HG02973 (cell line): ENCODE measurements around the gene TCOF1.
A peak's percentile ranks its signal among the peaks of the same experiment; 100 is the strongest.
"Not testable (repeated sequence)": the region's sequence is repeated elsewhere in the genome, so short reads cannot be mapped to it uniquely, and the experiment has no call there.

Experiments used
- ATAC-seq: cut with Tn5 transposase; IDR thresholded peaks from one replicate; pipeline ENCODE4 v1.9.1; 2021; ENCODE audit warnings: moderate library complexity; ENCODE audit not compliant: unreplicated experiment

TCOF1 gene

DNA sequence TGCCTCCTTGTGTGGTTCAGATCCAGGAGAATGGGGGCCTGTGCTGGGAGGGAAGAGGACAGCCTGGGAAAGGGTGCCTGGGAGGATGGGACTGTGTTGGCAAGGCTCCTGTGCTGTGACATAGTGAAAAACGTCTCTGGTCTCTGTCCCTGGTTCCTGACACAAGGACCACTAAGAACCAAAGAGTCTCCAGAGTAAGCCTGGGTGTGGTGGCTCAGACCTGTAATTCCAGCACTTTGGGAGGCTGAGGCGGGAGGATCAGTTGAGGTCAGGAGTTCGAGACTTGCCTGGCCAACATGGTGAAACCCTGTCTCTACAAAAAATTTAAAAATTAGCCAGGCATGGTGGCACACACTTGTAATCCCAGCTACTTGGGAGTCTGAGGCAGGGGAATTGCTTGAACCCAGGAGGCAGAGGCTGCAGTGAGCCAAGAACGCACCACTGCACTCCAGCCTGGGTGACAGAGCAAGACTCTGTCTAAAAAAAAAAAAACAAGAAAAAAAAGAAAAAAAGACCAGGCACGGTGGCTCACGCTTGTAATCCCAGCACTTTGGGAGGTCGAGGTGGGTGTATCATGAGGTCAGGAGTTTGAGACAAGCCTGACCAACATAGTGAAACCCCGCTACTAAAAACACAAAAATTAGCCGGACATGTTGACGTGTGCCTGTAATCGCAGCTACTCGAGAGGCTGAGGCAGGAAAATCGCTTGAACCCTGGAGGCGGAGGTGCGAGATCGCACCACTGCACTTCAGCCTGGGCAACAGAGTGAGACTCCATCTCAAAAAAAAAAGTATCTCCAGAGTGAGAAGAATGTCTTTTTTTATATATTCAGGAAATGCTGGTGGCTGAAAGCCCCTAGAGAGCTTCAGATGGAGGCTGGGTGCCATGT is 56.6 kb downstream of the TCOF1 start:
- not testable (repeated sequence) for ATAC-seq

DNA sequence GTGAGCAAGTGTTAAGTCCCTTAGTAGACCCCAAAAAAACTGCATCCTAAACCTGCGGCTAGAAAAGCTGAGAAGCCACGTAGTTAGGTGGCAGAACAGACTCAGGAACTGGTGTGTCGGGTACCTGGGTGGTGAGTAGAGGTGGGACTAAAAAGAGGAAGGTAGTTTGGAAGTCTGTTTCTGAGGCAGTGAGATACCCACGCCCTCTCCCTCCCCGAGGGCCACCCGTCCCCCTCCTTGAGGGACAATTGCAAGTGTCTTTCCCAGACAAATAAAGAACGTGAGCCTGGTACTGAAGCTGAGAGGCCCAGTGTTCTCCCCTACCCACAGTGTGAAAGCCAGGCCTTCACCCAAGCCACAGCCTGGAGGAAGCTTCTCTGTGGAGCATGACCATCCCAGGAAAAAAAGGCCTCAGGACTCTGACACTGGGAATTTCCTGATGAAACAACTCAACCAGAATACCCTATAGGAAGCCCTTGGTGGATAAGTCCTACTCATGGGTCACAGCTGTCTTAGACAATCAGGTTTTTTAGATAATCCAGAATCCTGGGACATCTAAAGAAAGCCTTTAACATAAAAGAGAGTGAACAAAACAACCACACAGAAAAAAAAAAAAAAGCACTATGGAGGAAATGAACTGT is 62.3 kb downstream of the TCOF1 start:
- ATAC-seq = peak; percentile 60

- no peak for ATAC-seq
These were observed 64.6 kb downstream of the TCOF1 start for GRCh38 chr5:150422075-150422474.

GRCh38 chr5:150422758-150423157 is 65.3 kb downstream of the TCOF1 start:
- ATAC-seq = no peak

GRCh38 chr5:150426165-150426564 is 68.7 kb downstream of the TCOF1 start:
- not testable (repeated sequence) for ATAC-seq

DNA sequence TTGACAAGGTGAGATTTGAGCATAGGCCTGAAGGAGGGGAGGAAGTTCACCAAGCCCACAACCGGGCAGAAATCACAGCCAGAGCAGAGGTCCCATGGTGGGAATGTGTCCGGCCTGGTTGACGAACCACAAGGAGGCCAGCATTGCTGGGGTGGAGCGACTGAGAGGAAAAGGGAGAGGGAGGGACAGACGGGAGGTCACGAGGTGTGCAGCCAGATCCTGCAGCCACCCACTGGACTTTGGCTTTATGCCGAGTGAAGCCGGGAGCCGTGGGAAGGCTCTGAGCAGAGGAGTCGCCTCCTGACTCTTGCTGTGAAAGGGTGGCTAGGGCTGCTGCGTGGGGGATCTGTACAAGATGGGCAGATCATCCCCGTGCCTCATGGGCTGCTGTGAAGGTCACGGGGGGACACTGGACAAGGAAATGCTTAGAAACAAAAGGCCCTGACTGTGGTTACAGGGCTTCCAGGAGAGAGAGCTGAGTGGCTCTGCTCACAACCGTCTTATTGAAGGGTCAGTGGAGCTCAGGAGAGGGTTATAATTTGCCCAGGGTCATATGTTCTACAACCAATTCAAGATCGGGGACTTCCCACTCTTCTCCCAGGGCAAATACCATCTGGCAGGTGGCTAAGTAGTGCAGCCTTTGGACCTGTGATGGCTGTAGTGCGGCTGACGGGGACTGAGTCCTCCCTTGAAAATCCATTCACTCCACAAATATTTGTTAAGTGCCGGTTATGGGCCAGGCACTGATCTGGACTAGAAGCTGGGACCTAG is 70.8 kb downstream of the TCOF1 start:
- no peak for ATAC-seq

- no peak for ATAC-seq
These were observed 71.5 kb downstream of the TCOF1 start for GRCh38 chr5:150428978-150429377.

DNA sequence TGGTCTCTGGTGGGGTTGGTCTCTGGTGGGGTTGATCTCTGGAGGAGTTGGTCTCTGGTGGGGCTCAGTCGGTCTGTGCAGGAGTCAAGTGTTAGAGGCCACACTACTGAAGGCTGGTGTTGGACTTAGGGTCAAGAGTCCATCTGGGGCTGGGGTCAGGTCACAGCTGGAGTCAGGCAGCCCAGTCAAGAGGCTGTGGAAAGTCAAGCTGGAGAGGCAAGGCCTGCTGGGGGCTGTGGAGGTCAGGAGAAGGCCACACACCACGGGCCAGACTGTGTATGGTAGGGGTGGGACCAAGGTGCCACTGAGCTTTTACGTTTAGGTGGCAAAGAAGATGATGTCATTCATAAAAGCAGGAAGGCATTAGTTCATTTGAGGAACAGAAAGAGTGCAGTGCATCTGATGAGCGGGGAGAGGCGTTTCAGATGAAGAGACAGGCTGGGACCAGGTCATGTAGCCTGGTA is 71.9 kb downstream of the TCOF1 start:
- peak; percentile 56 for ATAC-seq

- no peak for ATAC-seq
These were observed 73.6 kb downstream of the TCOF1 start for GRCh38 chr5:150431048-150431447.

DNA sequence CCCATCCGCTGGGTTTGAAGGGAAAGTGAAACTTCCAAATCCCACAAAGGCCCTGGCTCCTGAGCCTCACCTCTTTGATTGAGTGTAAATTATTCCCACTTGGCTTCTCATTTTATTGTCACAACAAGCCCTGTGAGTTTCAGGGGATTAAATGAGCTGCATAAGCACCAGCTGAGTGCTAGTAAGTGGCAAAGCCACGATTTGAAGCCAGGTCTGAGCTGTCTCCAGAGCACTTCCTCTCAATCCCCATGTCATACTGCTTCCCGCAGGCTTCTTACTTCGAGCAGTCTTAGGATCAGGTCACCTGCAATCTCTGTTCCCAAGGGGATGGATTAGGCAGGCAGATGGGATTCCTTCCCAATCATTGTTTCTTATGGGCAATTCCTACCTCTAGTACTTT is 74.1 kb downstream of the TCOF1 start:
- ATAC-seq = no peak

- ATAC-seq = no peak
These were observed 77.0 kb downstream of the TCOF1 start for GRCh38 chr5:150434464-150434863.

DNA sequence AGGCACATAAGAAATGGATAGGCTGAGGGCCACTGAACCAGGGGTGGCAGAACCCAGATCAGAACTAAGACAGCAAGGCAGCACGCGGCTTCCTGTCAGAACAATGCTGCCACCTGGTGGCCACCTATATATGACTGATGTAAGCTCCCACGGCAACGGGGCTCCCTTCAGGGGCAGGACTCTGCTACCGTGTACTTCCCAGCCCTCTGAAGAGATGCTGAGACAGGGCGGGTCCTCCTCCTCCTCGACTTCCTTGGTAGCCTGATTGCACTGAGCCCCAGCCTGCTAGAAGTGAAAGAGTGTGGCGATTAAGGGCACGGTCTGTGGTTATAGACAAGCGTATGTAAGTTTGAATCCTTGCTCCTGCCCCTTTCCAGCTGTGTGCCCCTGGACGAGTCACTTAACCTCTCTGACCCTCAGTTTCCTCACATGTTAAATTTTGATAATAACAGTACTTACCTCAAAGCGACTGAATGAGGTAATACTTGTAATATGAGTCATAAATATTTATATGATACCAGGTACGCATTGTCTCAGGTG is 78.7 kb downstream of the TCOF1 start:
- ATAC-seq = peak; percentile 94

GRCh38 chr5:150438873-150439546 is 81.5 kb downstream of the TCOF1 start:
- no peak for ATAC-seq

DNA sequence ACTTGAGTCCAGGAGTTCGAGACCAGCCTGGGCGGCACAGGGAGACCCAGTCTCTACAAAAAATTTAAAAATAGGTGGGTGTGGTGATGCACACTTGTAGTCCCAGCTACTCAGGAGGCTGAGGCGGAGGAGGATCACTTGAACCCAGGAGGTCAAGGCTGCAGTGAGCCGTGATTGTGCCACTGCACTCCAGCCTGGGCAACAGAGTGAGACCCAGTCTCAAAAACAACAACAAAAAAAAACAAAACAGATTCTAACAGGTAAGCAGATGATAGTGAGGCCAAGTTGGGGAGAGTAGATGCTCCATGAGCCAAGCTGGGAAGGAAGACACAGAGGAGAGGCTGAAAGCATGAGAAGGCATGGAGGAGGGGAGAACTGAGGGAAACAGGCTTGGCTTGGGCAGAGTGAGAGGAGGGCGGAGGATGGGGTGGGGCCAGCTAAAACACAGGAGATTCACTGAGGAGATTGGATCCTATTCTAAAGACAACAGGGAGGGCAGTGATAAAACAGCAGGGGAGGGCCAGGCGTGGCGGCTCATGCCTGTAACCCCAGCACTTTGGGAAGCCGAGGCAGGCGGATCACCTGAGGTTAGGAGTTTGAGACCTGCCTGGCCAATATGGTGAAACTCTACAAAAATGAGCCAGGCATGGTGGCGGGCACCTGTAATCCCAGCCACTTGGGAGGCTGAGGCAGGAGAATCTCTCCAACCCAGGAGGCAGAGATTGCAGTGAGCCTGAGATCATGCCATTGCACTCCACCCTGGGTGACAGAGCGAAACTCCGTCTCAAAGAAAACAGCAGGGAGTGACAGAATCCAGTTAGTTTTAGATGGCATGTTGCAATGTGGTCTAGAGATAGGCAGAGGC is 83.7 kb downstream of the TCOF1 start:
- ATAC-seq = no peak

DNA sequence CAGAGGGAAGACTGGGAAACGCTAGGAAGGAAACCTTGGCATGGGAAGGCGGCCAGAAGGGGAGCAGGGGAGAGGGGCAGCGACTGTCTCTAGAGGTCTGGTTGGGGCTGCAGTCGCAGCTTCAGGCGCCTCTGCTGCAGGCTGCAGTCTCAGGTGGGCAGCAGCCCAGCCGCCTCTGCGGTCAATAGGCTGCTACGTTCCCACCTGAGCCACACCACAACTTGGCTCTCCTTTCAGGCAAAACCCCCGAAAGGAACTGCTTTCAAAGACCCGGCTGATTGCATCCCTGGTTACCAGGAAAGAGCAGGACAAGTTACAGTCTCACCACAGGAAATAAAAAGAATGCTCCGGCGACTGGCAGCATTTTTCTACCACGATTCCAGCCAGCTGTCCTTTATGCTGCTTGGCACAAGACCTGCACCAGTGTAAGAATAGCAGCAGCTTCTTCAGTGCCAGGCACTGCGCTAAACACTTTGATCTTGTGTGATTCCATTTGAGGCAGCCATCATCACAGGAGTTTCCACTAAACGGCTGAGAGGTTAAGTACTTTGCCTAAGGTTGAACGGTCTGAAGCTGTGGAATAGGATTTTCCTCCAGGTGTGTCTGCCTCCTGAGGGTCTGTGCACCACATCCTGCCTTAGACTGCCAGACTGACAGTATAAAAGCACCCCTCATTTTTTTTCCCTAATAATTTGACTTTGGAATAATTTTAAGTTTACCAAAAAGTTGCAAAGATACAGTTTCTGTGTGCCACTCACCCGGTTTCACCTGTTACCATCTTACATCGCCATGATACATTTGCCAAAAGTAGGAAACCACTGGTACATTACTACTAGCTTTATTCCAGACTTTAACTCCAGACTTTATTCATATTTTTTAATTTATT is 84.6 kb downstream of the TCOF1 start:
- ATAC-seq = no peak

DNA sequence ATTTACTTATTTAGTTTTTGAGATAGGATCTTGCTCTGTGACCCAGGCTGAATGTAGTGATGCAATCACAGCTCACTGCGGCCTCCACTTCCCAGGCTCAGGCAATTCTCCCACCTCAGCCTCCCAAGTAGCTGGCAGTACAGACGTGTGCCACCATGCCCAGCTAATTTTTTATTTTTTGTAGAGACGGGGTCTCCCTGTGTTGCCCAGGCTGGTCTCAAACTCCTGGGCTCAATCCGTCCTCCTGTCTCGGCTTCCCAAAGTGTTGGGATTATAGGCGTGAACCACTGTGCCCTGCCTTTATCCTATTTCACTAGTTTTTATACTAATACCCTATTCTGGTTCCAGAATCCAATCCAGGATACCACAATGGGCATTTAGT is 85.2 kb downstream of the TCOF1 start:
- no peak for ATAC-seq

DNA sequence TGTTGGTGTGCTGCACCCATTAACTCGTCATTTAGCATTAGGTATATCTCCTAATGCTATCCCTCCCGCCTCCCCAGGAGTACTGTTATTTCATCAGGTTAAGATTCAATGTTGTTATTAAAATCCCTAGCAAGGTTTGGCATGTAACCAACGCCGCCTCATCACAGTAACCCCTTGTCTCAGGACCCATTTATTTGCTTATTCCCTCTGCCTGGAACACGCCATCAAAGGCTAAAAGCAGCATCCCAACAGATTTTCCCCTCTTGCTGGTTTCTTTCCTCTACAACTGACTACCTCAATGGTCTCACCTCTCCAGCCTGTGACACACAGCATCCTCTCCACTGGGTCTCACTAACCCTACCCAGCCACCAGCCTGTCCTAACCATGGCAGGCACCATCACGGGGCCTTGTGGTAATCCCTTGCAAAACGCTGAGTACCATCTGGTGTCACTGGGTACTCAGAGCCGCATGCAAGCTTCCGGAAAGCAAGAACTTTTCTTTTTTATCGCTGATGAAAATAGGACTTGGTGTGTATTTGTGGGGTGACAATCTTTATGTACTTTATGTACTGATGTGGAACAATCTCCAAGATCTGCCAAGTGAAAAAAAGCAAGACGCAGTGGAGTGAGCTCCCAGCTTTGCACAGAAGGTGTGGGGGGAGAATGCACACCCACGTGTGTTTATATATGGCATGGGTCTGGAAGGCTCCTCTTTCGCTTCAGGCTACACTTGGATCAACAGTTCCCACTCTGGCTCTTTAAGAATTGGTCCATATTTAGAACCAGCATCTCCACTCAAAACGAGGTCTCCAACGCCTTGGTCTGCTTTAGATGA is 86.0 kb downstream of the TCOF1 start:
- ATAC-seq = no peak

- no peak for ATAC-seq
These were observed 87.3 kb downstream of the TCOF1 start for GRCh38 chr5:150444770-150445169.
